SK-N-SH treated with all-trans-retinoic acid at 6 μM for 48 hours (cell line): Measurements from ENCODE around the gene ALDH8A1.

ENCODE experiments used
- ATAC-seq: fragments of 200-7000 bp; cut with Tn5 transposase; 3 replicates; pipeline ENCODE4 v1.9.1; 2020; ENCODE audit warnings: mild to moderate bottlenecking, moderate library complexity
- ARNTL ChIP-seq: fragments of 450-650 bp; formaldehyde crosslinking; IDR thresholded peaks from 2 replicates; pipeline ENCODE4 v1.5.0; 2020; ENCODE audit warnings: low read depth, mild to moderate bottlenecking, moderate library complexity, borderline replicate concordance
- BACH2 ChIP-seq: fragments of 250-450 bp; sonication (Bioruptor Pico); IDR thresholded peaks from 2 replicates; pipeline ENCODE4 v1.9.0; 2021; ENCODE audit warnings: mild to moderate bottlenecking, borderline replicate concordance
- CREB5 ChIP-seq: fragments of 250-450 bp; sonication (Bioruptor Pico); IDR thresholded peaks from 2 replicates; pipeline ENCODE4 v1.5.1; 2020; ENCODE audit warnings: low read depth, mild to moderate bottlenecking, moderate library complexity
- CSDC2 ChIP-seq: fragments of 250-450 bp; sonication (Bioruptor Pico); IDR thresholded peaks from 2 replicates; pipeline ENCODE4 v1.5.0; 2020; ENCODE audit warnings: mild to moderate bottlenecking, moderate library complexity
- CSRNP3 ChIP-seq: fragments of 250-450 bp; sonication (Bioruptor Pico); IDR thresholded peaks from 2 replicates; pipeline ENCODE4 v1.5.1; 2021; ENCODE audit warnings: mild to moderate bottlenecking, moderate library complexity
- ESRRG ChIP-seq: fragments of 250-450 bp; sonication (Bioruptor Pico); IDR thresholded peaks from 2 replicates; pipeline ENCODE4 v1.6.1; 2021; ENCODE audit warnings: mild to moderate bottlenecking
- GLIS3 ChIP-seq: fragments of 250-450 bp; sonication (Bioruptor Pico); IDR thresholded peaks from 2 replicates; pipeline ENCODE4 v1.5.0; 2020; ENCODE audit warnings: mild to moderate bottlenecking, moderate library complexity
- ISL1 ChIP-seq: fragments of 250-450 bp; sonication (Bioruptor Pico); IDR thresholded peaks from 2 replicates; pipeline ENCODE4 v2.1.2; 2022; ENCODE audit warnings: mild to moderate bottlenecking, moderate library complexity
- OSR1 ChIP-seq: fragments of 250-450 bp; sonication (Bioruptor Pico); IDR thresholded peaks from 2 replicates; pipeline ENCODE4 v1.8.0; 2022; ENCODE audit warnings: moderate library complexity, mild to moderate bottlenecking, inconsistent platforms
- PATZ1 ChIP-seq: fragments of 250-450 bp; sonication (Bioruptor Pico); IDR thresholded peaks from 2 replicates; pipeline ENCODE4 v1.8.0; 2020; ENCODE audit warnings: mild to moderate bottlenecking, moderate library complexity, borderline replicate concordance
- POU6F1 ChIP-seq: fragments of 250-450 bp; sonication (Bioruptor Pico); IDR thresholded peaks from 2 replicates; pipeline ENCODE4 v1.8.0; 2021; ENCODE audit warnings: low read depth, mild to moderate bottlenecking, moderate library complexity, borderline replicate concordance
- PPARA ChIP-seq: fragments of 250-450 bp; sonication (Bioruptor Pico); IDR thresholded peaks from 2 replicates; pipeline ENCODE4 v1.5.0; 2020; ENCODE audit warnings: mild to moderate bottlenecking, borderline replicate concordance
- RARB ChIP-seq: fragments of 250-450 bp; sonication (Bioruptor Pico); IDR thresholded peaks from 2 replicates; pipeline ENCODE4 v1.8.0; 2021; ENCODE audit warnings: mild to moderate bottlenecking, moderate library complexity
- TCF4 ChIP-seq: fragments of 250-450 bp; sonication (Bioruptor Pico); IDR thresholded peaks from 2 replicates; pipeline ENCODE4 v1.8.0; 2021; ENCODE audit warnings: mild to moderate bottlenecking, moderate library complexity, borderline replicate concordance
- TOX ChIP-seq: fragments of 250-450 bp; sonication (Bioruptor Pico); IDR thresholded peaks from 2 replicates; pipeline ENCODE4 v1.8.0; 2021; ENCODE audit warnings: mild to moderate bottlenecking, moderate library complexity, borderline replicate concordance
- TSHZ2 ChIP-seq: fragments of 250-450 bp; sonication (Bioruptor Pico); IDR thresholded peaks from 2 replicates; pipeline ENCODE4 v1.5.0; 2020; ENCODE audit warnings: mild to moderate bottlenecking, moderate library complexity
- ZC3H10 ChIP-seq: fragments of 250-450 bp; sonication (Bioruptor Pico); IDR thresholded peaks from 2 replicates; pipeline ENCODE4 v1.5.1; 2021; ENCODE audit warnings: mild to moderate bottlenecking, moderate library complexity
- ZFP3 ChIP-seq: fragments of 250-450 bp; sonication (Bioruptor Pico); IDR thresholded peaks from 2 replicates; pipeline ENCODE4 v1.5.0; 2020; ENCODE audit warnings: mild to moderate bottlenecking, moderate library complexity
- ZFP30 ChIP-seq: fragments of 450-650 bp; formaldehyde crosslinking; IDR thresholded peaks from 2 replicates; pipeline ENCODE4 v1.5.0; 2022; ENCODE audit warnings: mild to moderate bottlenecking, moderate library complexity
- ZNF70 ChIP-seq: fragments of 450-650 bp; formaldehyde crosslinking; IDR thresholded peaks from 2 replicates; pipeline ENCODE4 v1.5.0; 2020; ENCODE audit warnings: mild to moderate bottlenecking, moderate library complexity
- ZNF8 ChIP-seq: fragments of 450-650 bp; formaldehyde crosslinking; IDR thresholded peaks from 2 replicates; pipeline ENCODE4 v1.5.0; 2020; ENCODE audit warnings: mild to moderate bottlenecking, moderate library complexity

ALDH8A1 gene

GRCh38 chr6:134943522-134944111 lies 6.3 kb downstream of the ALDH8A1 start:
- TF ChIP-seq CSDC2 (no peak), ZFP30 (CRISPR knock-in tag) (no peak), ZNF70 (CRISPR knock-in tag) (no peak), ZC3H10 (CRISPR knock-in tag) (no peak), OSR1 (no peak), CREB5 (CRISPR knock-in tag) (no peak), TCF4 (no peak), BACH2 (CRISPR knock-in tag) (no peak), TSHZ2 (CRISPR knock-in tag) (no peak), PATZ1 (no peak), TOX (CRISPR knock-in tag) (no peak), ZFP3 (CRISPR knock-in tag) (no peak), ESRRG (CRISPR knock-in tag) (no peak)
- no peak for ATAC-seq

GRCh38 chr6:134938896-134939295 lies 11.0 kb downstream of the ALDH8A1 start:
- TF ChIP-seq ISL1 (CRISPR knock-in tag) (no peak), ZFP30 (CRISPR knock-in tag) (no peak), ZFP3 (CRISPR knock-in tag) (no peak), CSRNP3 (CRISPR knock-in tag) (no peak), ZC3H10 (CRISPR knock-in tag) (no peak), ARNTL (CRISPR knock-in tag) (no peak), ESRRG (CRISPR knock-in tag) (no peak), TCF4 (no peak), POU6F1 (no peak), OSR1 (no peak), CSDC2 (no peak), PATZ1 (no peak), ZNF8 (CRISPR knock-in tag) (no peak), ZNF70 (CRISPR knock-in tag) (no peak), BACH2 (CRISPR knock-in tag) (no peak), RARB (no peak), PPARA (CRISPR knock-in tag) (no peak), GLIS3 (CRISPR knock-in tag) (no peak), CREB5 (CRISPR knock-in tag) (no peak), TSHZ2 (CRISPR knock-in tag) (no peak)
- no peak for ATAC-seq
